Measurements from ENCODE around the gene VSIG1. TPM values are rescaled to one million over a fixed set of nuclear protein-coding genes. Genes with fewer than 3 reads are reported as not detected.

VSIG1 gene
- polyA plus RNA-seq, 1 of the 3 experiments (the other 2 are of a cell fraction) = not detected

- no peak for TF ChIP-seq GABPA (IDR thresholded peaks at IDR 0.05; ENCODE audit: low read depth)
Observed at GRCh38 chrX:108091878-108092291, 47.0 kb downstream of the VSIG1 start (continued).

- no peak overlapping the region for H3K9ac ChIP-seq
- no peaks in the 10 kb centered on the region for H3F3A ChIP-seq (replicated peaks; ENCODE audit: insufficient read depth)
- H3K4me3 ChIP-seq (ENCODE audit: low read depth in 2 of 2, low read length in 1 of 2) = no peak overlapping the region
- H4K20me1 ChIP-seq (ENCODE audit: insufficient read depth) = no peaks in the 10 kb centered on the region
- POLR2A ChIA-PET = no interaction called here
- H2AFZ ChIP-seq (ENCODE audit: low read depth) = no peak overlapping the region
- no peaks in the 10 kb centered on the region for H3K27me3 ChIP-seq (ENCODE audit: insufficient read depth)
- TF ChIP-seq SIN3A (IDR thresholded peaks at IDR 0.05; ENCODE audit: borderline replicate concordance, low read depth, low read length) (no peak), TCF12 (IDR thresholded peaks at IDR 0.05) (no peak), CTCF (IDR thresholded peaks at IDR 0.05) (no peak), NRF1 (IDR thresholded peaks at IDR 0.05; ENCODE audit: low read depth, low read length) (no peak)
- no peaks in the 10 kb centered on the region for H3K9me3 ChIP-seq
- 69% methylated on average over 2 of the region's 2 CpGs for WGBS (ENCODE audit: low lambda C conversion rate)
- no peak overlapping the region for H3K27ac ChIP-seq (ENCODE audit: low read depth in 2 of 2, low read length in 1 of 2)
- DNase-seq = no peak
- H3K36me3 ChIP-seq (replicated peaks in 1 of 2; ENCODE audit: control insufficient read depth in 1 of 2, insufficient read depth in 2 of 2, low read length in 1 of 2) = no peaks in the 10 kb centered on the region
- H3K9me2 ChIP-seq = no peaks in the 10 kb centered on the region
- H3K4me1 ChIP-seq (ENCODE audit: control insufficient read depth in 1 of 2, insufficient read depth in 2 of 2, low read depth in 1 of 2, low read length in 1 of 2) = no peaks in the 10 kb centered on the region
- CTCF ChIA-PET = no interaction called here
- H3K79me2 ChIP-seq (ENCODE audit: insufficient read depth) = no peaks in the 10 kb centered on the region
- H3K4me2 ChIP-seq = no peak overlapping the region
Observed at GRCh38 chrX:108097380-108097779, 52.5 kb downstream of the VSIG1 start.

GRCh38 chrX:108105473-108105872, 60.6 kb downstream of the VSIG1 start:
- Histone ChIP-seq H3F3A (replicated peaks; ENCODE audit: insufficient read depth) (no peaks in the 10 kb centered on the region), H2AFZ (ENCODE audit: low read depth) (no peak overlapping the region), H3K9me2 (no peaks in the 10 kb centered on the region; the same call in 1 of the 2 replicates), H3K36me3 (replicated peaks in 1 of 2; ENCODE audit: control insufficient read depth in 1 of 2, insufficient read depth in 2 of 2, low read length in 1 of 2) (no peaks in the 10 kb centered on the region), H4K20me1 (ENCODE audit: insufficient read depth) (no peaks in the 10 kb centered on the region), H3K27ac (ENCODE audit: low read depth in 2 of 2, low read length in 1 of 2) (no peak overlapping the region), H3K4me1 (ENCODE audit: control insufficient read depth in 1 of 2, insufficient read depth in 2 of 2, low read depth in 1 of 2, low read length in 1 of 2) (no peaks in the 10 kb centered on the region), H3K79me2 (ENCODE audit: insufficient read depth) (no peaks in the 10 kb centered on the region), H3K9ac (no peak overlapping the region), H3K4me2 (no peak overlapping the region), H3K9me3 (no peaks in the 10 kb centered on the region), H3K4me3 (ENCODE audit: low read depth in 2 of 2, low read length in 1 of 2) (no peak overlapping the region), H3K27me3 (ENCODE audit: insufficient read depth) (no peaks in the 10 kb centered on the region)
- no peak for TF ChIP-seq NFIC (IDR thresholded peaks at IDR 0.05; ENCODE audit: borderline replicate concordance)
- TF ChIP-seq SMC3 (IDR thresholded peaks at IDR 0.05; ENCODE audit: low read depth, low read length) = no peak
- no peak for TF ChIP-seq MEF2A (IDR thresholded peaks at IDR 0.05; ENCODE audit: borderline replicate concordance, low read depth)
- TF ChIP-seq CTCF (IDR thresholded peaks at IDR 0.05) = no peak
- TF ChIP-seq TCF12 (IDR thresholded peaks at IDR 0.05) = no peak
- no peak for TF ChIP-seq ELF1 (IDR thresholded peaks at IDR 0.05)
- no peak for TF ChIP-seq EZH2phosphoT487 (IDR thresholded peaks at IDR 0.05; ENCODE audit: borderline replicate concordance, low read depth)
- TF ChIP-seq FOSL2 (IDR thresholded peaks at IDR 0.05; ENCODE audit: borderline replicate concordance, low read depth) = no peak
- no peak for TF ChIP-seq USF1 (IDR thresholded peaks at IDR 0.05; ENCODE audit: borderline replicate concordance, low read depth)
- TF ChIP-seq RXRA (IDR thresholded peaks at IDR 0.05; ENCODE audit: borderline replicate concordance, low read depth) = no peak
- no peak for TF ChIP-seq GABPA (IDR thresholded peaks at IDR 0.05; ENCODE audit: low read depth)
- TF ChIP-seq MXI1 (IDR thresholded peaks at IDR 0.05; ENCODE audit: low read depth, low read length) = no peak
- CTCF ChIA-PET = no interaction called here
- POLR2A ChIA-PET = no interaction called here
- DNase-seq = no peak

All from SK-N-SH (cell line).